HEK293T (cell line): Measurements from ENCODE around the gene GFRA1.

ENCODE experiments used
- CTCF ChIA-PET: fragments of 350-600 bp; formaldehyde crosslinking; extraction: SDS; loops from one replicate; lab custom pipeline; 2021; ENCODE audit warnings: antibody characterized with exemption, inconsistent platforms; lab: Yijun Ruan, JAX
- POLR2A ChIA-PET: fragments of 350-600 bp; formaldehyde crosslinking; extraction: SDS; loops from one replicate; lab custom pipeline; 2020; ENCODE audit warnings: antibody characterized with exemption, inconsistent platforms; lab: Yijun Ruan, JAX
- DNase-seq: peaks from one replicate; pipeline ENCODE4 v3.0.0; 2012; ENCODE audit warnings: mixed read lengths; ENCODE audit errors: extremely low spot score
- ARNT ChIP-seq: fragments of 450-650 bp; IDR thresholded peaks from 2 replicates; pipeline ENCODE4 v1.6.1; 2017; ENCODE audit warnings: mild to moderate bottlenecking
- BHLHE40 ChIP-seq: fragments of 450-650 bp; IDR thresholded peaks from 2 replicates; pipeline ENCODE4 v1.6.1; 2016; ENCODE audit warnings: mild to moderate bottlenecking, moderate library complexity, borderline replicate concordance
- CTBP1 ChIP-seq: fragments of 450-650 bp; IDR thresholded peaks from 2 replicates; pipeline ENCODE4 v1.6.1; 2016; ENCODE audit warnings: borderline replicate concordance
- ELF4 ChIP-seq: fragments of 450-650 bp; IDR thresholded peaks from 2 replicates; pipeline ENCODE4 v1.6.1; 2017; ENCODE audit warnings: antibody characterized with exemption
- FOXA1 ChIP-seq: fragments of 450-650 bp; IDR thresholded peaks from 2 replicates; pipeline ENCODE4 v1.6.1; 2016; ENCODE audit warnings: mild to moderate bottlenecking
- FOXK2 ChIP-seq: fragments of 450-650 bp; IDR thresholded peaks from 2 replicates; pipeline ENCODE4 v1.6.1; 2016; ENCODE audit warnings: mild to moderate bottlenecking
- FOXM1 ChIP-seq: fragments of 450-650 bp; IDR thresholded peaks from 2 replicates; pipeline ENCODE4 v1.6.1; 2017; ENCODE audit warnings: mild to moderate bottlenecking, borderline replicate concordance
- HDGF ChIP-seq: fragments of 450-650 bp; IDR thresholded peaks from 2 replicates; pipeline ENCODE4 v1.6.1; 2017; ENCODE audit warnings: antibody characterized with exemption, borderline replicate concordance
- L3MBTL2 ChIP-seq: fragments of 450-650 bp; conservative IDR thresholded peaks from 2 replicates; pipeline ENCODE4 v1.6.1; 2016; ENCODE audit warnings: mild to moderate bottlenecking
- LEF1 ChIP-seq: fragments of 450-650 bp; IDR thresholded peaks from 2 replicates; pipeline ENCODE4 v1.6.1; 2017; ENCODE audit warnings: mild to moderate bottlenecking, borderline replicate concordance
- NFRKB ChIP-seq: fragments of 450-650 bp; IDR thresholded peaks from 2 replicates; pipeline ENCODE4 v1.6.1; 2016; ENCODE audit warnings: mild to moderate bottlenecking, moderate library complexity
- SP1 ChIP-seq: fragments of 450-650 bp; IDR thresholded peaks from 2 replicates; pipeline ENCODE4 v1.6.1; 2017
- SUZ12 ChIP-seq: fragments of 450-650 bp; IDR thresholded peaks from 2 replicates; pipeline ENCODE4 v1.6.1; 2016; ENCODE audit warnings: mild to moderate bottlenecking
- TARDBP ChIP-seq: fragments of 450-650 bp; IDR thresholded peaks from 2 replicates; pipeline ENCODE4 v1.6.1; 2016
- ZNF384 ChIP-seq: fragments of 450-650 bp; IDR thresholded peaks from 2 replicates; pipeline ENCODE4 v1.6.1; 2016
- TF ChIP-seq, protein P1 (sequence below): fragments of 450-650 bp; IDR thresholded peaks from 2 replicates; pipeline ENCODE4 v1.6.1; 2016

GFRA1 gene

DNA sequence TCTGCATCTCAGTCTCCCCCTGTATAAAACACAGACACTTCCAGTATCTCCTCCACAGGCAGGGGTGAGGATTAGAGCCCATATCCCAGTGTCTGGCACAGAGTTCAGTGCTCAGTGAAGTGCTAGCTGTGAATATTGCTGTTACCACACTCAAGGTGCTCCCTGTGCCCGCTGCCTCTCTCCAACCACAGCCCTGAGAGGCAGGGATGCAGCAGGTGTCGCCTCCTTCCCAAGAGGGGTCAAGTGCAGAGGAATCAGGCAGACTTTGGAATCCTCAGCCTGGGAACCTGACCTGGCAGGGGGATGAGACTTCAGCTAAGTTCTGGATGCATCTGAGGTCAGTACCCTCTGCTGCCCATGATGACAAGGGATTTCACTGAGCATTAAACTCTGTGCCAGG is 163.1 kb downstream of the GFRA1 start:
- no peak for DNase-seq
- ChIA-PET POLR2A (no interaction called here), CTCF (no interaction called here)
- TF ChIP-seq TARDBP (no peak), L3MBTL2 (no peak), NFRKB (no peak), SP1 (no peak), ELF4 (no peak), CTBP1 (no peak), FOXM1 (no peak), ARNT (no peak), HDGF (no peak), FOXK2 (no peak)
- TF ChIP-seq, protein P1, sequence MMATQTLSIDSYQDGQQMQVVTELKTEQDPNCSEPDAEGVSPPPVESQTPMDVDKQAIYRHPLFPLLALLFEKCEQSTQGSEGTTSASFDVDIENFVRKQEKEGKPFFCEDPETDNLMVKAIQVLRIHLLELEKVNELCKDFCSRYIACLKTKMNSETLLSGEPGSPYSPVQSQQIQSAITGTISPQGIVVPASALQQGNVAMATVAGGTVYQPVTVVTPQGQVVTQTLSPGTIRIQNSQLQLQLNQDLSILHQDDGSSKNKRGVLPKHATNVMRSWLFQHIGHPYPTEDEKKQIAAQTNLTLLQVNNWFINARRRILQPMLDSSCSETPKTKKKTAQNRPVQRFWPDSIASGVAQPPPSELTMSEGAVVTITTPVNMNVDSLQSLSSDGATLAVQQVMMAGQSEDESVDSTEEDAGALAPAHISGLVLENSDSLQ: no peak

DNA sequence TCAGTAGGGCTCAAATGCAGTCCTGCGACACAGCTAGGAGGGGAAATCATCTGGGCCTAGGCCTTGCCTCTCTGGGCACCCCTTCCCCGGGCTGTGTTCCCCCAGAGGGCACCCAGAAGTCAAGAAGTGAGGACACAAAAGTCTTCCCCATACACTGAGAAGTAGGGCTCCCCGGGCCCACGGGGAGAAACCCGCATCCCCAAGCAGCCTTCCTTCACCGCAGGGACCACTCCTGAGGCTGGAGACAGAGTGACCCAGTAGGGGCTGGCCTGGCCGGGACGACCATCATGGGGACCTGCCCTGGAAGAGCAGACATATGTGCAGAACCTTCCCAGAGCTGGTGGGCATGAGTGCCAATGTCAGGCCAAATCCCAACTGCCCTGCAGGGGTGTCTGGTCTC is 163.5 kb downstream of the GFRA1 start:
- ChIA-PET CTCF (no interaction called here), POLR2A (no interaction called here)
- TF ChIP-seq FOXK2: no peak
- no peak for TF ChIP-seq BHLHE40
- no peak for TF ChIP-seq TARDBP
- no peak for TF ChIP-seq ARNT
- TF ChIP-seq FOXA1: no peak
- TF ChIP-seq FOXM1: no peak
- TF ChIP-seq NFRKB: no peak
- TF ChIP-seq, protein P1: no peak
- TF ChIP-seq SUZ12: no peak
- no peak for TF ChIP-seq ZNF384
- no peak for DNase-seq

DNA sequence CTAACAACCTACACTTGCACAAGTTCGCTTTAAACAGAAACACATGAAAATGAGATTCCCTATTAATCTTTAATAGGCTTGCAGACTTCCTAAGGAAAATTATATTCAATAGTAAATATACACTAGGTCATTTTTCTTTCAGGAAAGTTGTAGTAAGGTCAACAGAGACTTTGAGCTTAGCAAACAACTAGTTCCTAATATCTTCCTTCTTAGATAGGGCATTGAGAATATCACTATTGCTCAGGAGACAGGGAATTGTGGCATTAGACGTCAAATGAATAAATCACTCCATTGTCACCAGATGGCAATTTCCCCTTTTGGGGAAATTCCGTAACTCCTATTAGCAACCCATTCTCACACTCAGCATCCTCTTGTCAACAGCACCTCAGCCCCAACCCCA is 164.9 kb downstream of the GFRA1 start:
- ChIA-PET POLR2A (no interaction called here), CTCF (interaction anchor here (0.6 kb wide), 1 partner anchor 40 kb away, joined by 3 read pairs; no protein-coding TSS in a partner anchor)
- DNase-seq: no peak
- TF ChIP-seq BHLHE40 (no peak), HDGF (no peak), ARNT (no peak), SP1 (no peak), ELF4 (no peak), FOXA1 (no peak), CTBP1 (no peak), FOXK2 (no peak), NFRKB (no peak), FOXM1 (no peak), SUZ12 (no peak)

DNA sequence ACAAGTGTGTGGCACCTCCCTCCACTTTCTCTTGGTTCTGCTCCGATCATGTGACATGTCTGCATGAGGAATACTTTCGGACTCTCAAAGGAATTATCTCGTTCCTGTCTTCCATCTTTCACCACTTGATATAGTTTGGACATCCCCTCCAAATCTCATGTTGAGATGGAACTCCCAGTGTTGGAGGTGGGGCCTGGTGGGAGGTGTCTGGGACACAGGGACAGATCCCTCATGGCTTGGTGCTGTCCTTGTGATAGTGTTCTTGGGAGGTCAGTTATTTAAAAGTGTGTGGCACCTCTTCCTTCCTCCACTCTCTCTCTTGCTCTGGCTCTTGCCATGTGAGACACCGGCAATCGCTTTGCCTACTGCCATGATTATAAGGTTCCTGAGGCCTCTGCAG is 166.4 kb downstream of the GFRA1 start:
- CTCF ChIA-PET: no interaction called here
- TF ChIP-seq BHLHE40 (no peak), TARDBP (no peak), FOXM1 (no peak), ARNT (no peak), SP1 (no peak), HDGF (no peak)
- TF ChIP-seq, protein P1: no peak
- POLR2A ChIA-PET: no interaction called here
- no peak for DNase-seq

DNA sequence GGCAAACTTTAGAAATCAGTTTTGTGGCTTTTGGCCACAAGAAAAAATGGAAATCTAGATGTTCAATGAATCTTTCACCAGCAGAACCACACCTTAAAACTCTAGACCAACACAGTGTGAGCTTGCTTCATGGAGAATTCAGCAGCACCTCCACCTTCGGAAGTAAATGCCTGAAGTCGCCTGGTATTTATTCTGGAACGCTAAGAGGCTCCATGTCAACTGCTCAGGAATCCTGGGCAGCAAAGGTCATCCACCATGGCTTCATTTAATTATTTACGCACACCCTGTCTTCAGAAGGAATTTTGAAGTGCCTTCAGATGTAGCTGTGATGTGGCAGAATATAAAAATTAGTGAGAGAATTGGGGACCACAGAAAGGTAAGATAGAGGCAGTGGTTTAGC is 167.7 kb downstream of the GFRA1 start:
- ChIA-PET CTCF (interaction anchor here (1.4 kb wide), 1 partner anchor 16 kb away, joined by 4 read pairs; no protein-coding TSS in a partner anchor), POLR2A (no interaction called here)
- no peak for TF ChIP-seq TARDBP
- TF ChIP-seq LEF1: no peak
- TF ChIP-seq ARNT: no peak
- no peak for TF ChIP-seq ZNF384
- no peak for TF ChIP-seq FOXK2
- TF ChIP-seq FOXM1: no peak
- no peak for TF ChIP-seq BHLHE40
- TF ChIP-seq NFRKB: no peak
- no peak for TF ChIP-seq SUZ12
- no peak for TF ChIP-seq HDGF
- DNase-seq: no peak

DNA sequence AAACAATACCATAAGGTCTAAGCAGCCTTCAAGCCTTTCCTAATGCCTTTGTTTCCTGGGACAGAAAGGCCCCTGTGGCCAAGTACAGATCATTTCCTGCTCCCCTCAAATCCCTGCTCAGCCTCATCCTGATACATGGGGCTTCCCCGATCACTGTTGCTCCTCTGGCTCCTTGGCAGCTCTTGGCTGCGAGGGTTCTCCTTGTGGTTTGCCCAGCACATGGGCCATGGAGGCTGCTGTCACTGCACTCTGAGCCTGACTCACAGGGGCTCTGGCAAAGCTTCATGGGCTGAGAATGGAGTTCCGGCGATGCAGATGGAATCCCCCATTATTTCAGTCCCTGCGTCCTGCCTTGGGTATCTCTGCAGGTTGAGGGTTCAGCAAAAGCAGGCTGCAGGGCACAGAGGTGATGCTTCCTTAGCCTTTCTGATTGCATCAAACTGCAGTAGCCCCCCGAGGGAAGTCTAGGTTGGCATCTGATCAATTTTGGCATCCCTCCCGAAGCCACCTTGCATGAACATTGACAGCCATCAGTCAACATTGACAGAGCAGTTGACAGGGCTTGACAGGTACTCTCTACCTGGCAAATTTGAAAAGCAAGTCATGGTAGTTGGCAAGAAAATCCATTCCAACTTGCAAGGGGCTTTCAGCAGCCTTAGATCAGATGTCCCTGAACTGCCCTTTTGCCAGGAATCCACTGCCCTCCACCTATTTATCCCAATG is 168.6 kb downstream of the GFRA1 start:
- no peak for DNase-seq
- ChIA-PET CTCF (no interaction called here), POLR2A (no interaction called here)
- TF ChIP-seq ZNF384 (no peak), CTBP1 (no peak), NFRKB (no peak), FOXM1 (no peak), ELF4 (no peak), HDGF (no peak), ARNT (no peak), SP1 (no peak), SUZ12 (no peak), BHLHE40 (no peak), TARDBP (no peak), LEF1 (no peak), L3MBTL2 (no peak), FOXA1 (no peak)
- TF ChIP-seq, protein P1: no peak
